A204.1 (cell line): ENCODE results near the gene RIF1.

ENCODE experiments used
- FAIRE-seq: peaks from 2 replicates; lab custom pipeline; 2012; peaks lifted over from hg19 to GRCh38; lab: Jason Lieb, UNC

RIF1 gene

DNA sequence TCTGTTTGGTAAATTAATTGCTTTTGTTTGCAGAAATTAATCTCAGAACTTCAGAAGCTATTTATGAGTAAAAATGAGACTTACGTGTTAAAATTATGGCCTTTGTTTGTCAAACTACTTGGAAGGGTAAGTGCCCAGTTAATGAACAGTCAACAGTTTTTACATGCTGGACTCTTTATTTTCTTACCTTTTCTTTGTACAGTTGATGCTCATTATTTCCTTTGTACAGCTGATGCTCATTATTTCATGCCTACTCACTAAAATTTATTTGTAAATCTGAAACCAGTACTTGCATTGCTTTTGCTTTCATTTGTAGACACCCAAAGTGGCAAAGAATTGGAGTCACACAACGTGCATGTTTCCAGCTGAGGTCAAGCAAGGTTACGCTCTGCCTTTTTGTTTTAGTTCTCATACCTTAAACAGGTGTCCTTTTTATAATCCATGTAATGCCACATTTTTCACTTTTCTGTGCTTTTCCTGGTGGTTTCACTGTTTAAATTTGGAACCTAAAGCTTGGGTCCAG, 13.3 kb downstream of the RIF1 start:
- FAIRE-seq: no peak

DNA sequence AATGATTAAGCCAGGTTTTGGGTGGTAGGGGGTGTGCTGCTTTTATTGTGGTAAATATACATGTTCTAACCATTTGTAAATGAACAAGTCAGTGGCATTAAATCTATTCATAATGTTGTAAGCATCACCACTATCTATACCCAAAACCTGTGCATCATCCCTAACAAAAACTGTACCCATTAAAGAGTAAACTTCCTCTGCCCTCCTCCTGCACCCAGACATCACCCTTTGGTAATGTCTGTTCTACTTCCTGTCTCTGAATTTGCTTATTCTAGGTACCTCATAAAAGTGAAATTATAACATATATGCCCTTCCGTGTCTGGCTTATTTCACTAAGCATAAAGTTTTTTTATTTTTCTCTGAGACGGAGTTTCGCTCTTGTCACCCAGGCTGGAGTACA, 14.1 kb downstream of the RIF1 start:
- FAIRE-seq: no peak

DNA sequence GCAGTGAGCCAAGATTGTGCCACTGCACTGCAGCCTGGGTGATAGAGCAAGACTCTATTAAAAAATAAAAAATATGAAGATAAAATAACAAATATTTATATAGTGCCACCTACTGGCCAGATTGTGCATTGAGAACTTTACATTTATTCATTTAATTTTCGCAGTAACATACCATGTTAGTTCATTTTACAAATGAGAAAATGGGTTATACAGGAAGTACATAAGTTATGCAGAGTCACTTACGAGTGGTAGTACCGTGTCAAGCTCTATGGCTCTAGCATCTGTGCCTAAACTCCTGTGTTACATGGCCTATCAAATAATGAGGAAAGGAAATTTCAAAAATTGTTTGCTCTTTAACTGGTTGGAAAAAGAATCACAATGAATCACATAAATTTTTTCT, 27.9 kb downstream of the RIF1 start:
- peak; percentile 89 for FAIRE-seq

DNA sequence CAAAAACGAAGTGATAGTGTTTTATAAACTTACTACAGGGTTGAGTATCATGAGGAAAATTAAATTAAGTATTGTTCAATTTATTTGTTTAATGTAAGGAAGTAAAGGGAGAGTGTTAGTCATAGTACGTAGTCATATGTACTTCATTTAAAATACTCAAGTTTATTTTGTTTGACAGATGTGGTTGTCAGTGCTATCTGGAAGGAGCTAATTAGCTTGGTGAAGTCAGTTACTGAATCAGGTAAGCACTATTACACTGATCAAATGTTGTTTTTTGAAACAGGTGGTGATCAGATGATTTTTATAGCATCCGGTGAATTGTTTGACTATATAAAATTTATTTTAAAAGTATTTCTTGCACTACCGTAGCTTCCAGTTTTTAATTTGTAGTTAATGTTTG, 28.8 kb downstream of the RIF1 start:
- no peak for FAIRE-seq

DNA sequence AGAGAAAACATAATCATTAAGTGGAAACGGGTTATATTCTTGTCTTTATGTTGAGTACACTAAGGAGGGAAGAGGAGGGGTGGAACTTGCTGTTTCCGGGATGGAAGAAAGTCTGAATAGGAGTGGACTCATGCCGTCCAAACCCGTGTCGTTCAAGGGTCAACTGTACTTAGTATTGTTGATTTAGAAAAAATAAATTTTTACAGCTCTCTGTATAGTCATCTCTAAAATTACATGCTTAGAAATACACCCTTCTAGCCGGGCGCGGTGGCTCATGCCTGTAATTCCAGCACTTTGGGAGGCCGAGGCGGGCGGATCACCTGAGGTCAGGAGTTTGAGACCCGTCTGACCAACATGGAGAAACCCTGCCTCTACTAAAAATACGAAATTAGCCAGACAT, 29.4 kb downstream of the RIF1 start:
- FAIRE-seq: no peak

DNA sequence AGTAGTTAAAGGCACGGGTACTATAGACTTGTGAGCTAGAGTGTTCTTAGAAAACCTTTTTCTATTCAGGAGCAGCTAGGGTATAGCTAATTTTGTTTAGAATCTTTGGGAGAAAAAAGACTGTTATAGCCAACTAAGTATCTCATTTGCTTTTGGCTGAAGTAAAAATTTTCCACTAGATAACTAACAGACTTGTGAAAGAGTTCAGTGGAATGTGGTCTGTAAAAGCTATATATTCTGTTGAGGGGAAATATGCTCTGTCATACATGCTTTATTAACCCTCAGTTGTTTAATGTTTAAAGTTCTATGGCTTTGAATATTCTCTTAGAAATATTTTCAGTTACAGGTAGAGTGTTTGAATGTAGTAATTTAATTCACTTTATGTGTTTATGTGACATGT, 49.7 kb downstream of the RIF1 start:
- no peak for FAIRE-seq

DNA sequence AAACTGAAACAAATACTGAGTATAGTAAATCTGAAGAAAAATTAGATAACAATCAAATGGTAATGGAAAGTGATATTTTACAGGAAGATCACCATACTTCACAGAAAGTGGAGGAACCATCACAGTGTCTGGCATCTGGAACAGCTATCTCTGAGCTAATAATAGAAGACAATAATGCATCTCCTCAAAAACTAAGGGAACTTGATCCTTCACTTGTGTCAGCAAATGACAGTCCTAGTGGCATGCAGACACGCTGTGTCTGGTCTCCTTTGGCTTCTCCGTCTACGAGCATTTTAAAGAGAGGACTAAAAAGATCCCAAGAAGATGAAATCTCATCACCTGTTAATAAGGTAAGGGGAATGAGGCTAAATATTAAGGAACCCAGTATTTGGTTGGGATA, 56.1 kb downstream of the RIF1 start:
- no peak for FAIRE-seq

DNA sequence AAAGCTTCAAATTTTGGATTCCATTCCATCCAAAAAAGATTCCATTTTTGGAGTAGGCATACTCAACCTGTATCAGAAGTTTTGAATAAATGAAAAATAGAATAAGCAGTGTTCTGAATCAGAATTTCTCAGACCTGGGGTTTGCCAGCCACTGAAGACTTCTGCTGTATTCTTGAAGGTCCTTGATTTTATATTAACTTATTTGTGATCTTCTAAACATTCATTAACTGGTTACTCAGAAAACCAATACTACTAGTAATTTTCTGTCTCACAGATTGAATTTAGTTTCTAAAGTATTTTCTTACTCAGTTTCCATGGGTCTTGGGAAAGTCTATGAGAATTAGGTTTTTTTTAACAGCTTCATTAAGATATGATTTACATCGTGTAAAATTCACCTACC, 60.9 kb downstream of the RIF1 start:
- FAIRE-seq: no peak

DNA sequence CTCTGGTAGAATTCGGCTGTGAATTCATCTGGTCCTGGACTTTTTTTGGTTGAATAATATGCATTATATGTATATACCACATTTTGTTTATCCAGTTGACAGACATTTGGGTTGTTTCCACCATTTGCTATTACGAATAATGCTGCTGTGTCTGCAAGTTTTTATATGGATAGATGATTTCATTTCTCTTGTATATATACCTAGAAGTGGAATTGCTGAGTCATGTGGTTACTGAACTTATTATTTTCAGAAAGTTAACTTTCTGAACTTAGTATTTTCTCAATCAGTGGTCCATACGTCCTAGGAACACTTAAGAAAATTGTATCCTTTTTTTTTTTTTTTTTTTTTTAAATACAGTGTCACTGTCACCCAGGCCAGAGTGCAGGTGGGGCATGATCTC, 63.3 kb downstream of the RIF1 start:
- FAIRE-seq: no peak

DNA sequence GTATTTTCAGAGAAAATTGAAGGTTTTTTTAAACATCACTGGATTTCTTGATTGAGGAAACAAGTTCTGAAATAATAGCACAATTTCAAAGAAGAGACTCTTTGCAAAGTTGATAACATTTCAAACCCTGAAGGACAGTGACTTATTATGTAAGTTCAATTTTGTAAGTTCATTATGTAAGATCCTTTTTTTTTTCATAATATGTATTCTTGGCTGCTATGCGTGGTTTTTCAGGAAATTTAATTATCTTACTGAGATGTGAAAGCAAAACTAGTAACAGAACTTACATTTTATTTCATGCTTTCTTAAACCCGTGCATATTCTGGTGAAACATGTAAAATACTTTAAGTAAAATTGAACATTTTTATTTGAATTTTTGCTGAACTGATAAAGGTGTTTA, 65.4 kb downstream of the RIF1 start:
- FAIRE-seq: peak; percentile 41

DNA sequence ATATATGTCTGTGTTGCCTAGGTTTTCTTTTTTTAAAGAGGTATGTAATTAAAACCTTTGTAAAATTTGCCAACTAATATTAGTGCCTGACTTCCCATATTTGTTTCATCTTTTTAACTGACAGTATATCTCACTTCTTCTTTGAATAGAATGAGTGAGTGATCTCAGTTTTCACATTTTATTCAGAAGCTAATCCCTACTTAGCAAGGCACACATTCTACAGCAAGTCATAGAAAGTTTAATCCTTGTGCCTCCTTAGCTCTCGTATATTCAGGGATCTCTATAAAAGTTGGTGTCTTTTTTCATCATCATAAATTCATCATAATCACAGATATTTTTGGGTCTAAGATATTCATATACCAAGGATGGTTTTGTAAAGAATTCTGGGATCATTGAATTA, 66.6 kb downstream of the RIF1 start:
- no peak for FAIRE-seq

DNA sequence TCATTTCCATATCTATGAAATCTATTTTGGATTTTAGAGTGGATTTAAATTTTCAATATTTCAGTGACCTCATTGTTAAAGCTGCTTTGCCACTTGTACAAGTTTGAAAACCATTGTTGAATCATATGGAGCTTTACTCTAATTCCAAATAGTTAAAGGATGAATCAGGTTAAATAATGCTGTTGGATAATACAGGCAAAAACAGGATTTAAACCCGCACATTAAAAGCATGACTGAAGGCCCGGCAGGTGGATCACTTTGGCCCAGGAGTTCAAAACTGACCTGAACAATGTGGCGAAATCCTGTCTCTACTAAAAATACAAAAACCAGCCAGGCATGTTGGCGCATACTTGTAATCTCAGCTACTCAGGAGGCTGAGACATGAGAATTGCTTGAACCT, 68.3 kb downstream of the RIF1 start:
- FAIRE-seq: no peak

DNA sequence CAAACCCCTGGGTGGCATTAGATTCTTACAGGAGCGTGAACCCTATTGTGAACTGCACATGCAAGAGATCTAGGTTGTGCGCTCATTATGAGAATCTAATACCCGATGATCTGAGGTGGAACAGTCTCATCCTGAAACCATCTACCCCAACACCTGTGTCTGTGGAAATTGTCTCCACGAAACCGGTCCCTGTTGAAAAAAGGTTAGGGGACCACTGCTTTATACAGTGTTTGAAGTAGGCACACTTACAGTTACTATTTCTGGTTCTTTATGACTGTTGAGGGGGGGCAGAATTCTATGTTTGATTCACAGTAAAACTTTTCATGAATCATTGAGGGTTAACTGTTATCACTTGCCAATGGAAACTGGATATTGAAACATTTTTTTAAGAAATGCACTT, 72.0 kb downstream of the RIF1 start:
- FAIRE-seq: no peak

DNA sequence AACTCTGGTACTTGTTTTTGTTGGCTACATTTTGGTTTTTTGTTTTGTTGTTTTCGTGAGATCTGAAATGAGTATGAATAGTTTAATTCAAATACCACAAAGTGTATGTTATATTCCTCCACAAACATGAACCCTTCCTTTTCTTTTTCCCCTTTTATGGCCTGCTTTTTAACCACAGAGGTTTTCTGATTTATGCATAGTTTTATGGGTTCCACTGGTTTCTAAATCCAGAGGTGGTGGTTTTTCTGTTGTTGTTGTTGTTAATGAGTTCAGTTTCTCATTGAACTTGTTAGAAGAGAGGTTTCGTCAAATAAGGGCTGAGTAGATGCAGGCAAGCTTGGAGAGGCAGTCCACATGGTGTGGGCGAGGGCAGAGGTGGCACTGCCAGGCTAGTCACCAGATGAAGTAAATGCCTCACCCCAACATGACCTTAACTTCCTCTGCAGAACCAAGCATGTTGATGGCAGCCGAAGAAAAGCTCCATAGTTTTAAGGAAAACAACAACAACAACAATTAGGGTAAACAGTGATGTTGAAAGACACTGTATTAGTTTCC, 72.5 kb downstream of the RIF1 start:
- FAIRE-seq: no peak

DNA sequence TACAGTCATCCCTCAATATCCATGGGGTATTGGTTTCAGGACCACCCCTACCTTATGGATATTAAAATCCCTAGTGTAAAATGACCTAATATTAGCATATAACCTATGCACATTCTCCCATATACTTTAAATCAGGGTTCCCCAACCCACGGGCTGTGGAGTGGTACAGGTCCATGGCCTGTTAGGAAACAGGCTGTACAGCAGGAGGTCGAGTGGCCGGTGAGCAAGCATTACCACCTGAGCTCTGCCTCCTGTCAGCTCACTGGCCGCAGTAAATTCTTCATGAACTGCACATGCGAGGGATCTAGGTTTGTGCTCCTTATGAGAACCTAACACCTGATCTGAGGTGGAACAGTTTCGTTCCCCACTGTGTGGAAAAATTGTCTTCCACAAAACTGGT, 73.8 kb downstream of the RIF1 start:
- no peak for FAIRE-seq

DNA sequence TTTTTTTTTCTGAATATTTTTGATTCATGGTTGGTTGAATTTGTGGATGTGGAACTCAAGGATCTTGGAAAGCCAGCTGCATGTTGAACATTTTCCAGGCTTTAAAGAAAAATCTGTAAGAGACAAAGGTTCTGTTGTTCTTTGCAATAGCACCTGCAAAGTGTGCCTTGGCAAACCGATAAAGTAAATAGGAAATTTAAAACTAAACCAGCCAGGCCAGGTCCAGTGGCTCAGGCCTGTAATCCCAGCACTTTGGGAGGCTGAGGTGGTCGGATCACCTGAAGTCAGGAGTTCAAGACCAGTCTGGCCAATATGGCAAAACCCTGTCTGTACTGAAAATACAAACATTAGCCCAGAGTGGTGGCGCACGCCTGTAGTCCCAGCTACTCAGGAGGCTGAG, 74.4 kb downstream of the RIF1 start:
- no peak for FAIRE-seq

DNA sequence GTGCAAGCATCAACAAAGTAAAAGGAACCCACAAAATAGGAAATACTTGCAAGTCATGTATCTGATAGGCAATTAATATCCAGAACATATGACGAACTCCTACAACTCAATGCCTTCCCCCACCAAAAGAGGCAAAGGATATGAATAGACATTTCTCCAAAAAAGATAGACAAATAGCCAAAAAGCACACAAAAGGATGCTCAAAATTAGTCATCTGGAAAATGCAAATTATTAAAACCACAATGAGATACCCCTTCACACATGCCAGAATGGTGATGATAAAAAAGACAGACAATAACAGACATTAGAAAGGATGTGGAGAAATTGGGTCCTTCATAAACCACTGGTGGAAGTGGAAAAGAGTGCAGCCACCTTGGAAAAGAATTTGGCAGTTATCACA, 76.4 kb downstream of the RIF1 start:
- no peak for FAIRE-seq

DNA sequence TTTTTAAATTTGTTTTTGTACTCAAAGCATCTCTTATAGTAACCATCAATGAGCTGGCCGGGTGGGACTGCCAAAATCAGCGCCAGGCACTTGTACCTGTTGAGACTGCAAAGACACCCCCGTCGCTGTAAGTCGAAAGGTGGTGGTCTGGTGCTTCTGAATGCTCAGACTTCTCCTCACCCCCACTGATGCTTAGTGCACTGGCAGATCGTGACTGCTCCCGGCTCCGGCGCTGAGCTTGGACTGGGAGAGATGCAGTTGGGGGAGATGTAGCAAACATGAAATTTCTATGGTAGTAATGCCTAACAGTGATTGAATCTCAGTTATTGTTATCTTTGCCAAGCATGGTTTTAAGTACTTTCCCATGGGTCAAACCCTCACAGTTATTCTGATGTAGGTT, 80.6 kb downstream of the RIF1 start:
- FAIRE-seq: no peak

DNA sequence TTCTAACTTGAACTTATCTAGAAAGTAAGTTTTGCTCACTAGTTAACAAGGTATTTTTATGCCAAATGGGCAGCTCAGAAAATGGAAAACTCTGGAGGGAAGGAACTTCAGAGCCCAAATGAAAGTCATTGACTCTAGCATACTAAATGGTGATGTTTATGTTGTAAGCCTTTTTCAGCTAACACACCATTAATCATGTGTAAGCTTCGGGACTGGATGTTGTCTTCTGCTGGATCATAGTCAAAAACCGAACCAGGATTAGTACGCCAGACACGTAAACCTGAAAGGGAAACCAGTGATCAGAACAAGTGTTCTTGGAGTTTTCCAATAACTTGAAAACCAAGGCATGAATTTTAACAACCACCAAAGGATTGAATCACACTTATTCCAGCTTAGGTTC, 81.8 kb downstream of the RIF1 start:
- FAIRE-seq: no peak

DNA sequence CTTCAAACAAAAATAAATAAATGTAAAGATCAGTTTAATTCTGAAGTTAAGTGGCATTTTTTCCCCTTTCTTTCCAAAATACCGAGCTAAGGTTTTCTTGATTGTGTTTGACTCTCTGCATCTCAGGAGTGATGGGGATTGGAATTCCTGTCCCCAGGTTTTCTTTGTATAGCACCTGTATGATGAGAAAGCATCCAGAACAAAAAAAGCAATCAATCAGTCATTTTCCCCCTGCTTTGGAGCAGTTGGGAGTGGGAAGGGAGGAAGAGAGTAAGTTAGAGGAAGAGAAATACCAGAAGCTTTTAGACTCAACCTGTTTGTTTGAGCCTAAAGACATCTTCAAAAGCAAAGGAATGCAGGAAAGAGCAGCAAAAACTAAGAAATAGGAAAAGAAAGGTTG, 88.5 kb downstream of the RIF1 start:
- no peak for FAIRE-seq

DNA sequence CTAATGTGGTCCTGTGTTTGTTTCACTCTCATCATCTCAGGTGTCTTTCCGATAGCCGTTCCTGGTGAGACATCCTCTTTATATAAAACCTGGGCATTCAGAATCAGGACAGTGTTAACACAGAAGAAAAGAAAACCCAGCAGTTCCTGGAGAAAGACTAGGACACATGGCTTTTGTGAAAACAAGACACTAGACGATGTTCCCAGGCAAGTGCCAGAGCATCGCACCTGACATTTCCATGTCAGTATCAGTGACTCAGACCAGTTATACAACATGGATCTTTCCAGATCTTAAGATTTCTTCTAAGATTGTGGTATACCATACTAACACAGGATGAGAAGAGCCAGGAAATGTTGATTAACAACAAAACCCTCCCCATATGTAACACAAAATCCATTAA, 96.5 kb downstream of the RIF1 start:
- no peak for FAIRE-seq

DNA sequence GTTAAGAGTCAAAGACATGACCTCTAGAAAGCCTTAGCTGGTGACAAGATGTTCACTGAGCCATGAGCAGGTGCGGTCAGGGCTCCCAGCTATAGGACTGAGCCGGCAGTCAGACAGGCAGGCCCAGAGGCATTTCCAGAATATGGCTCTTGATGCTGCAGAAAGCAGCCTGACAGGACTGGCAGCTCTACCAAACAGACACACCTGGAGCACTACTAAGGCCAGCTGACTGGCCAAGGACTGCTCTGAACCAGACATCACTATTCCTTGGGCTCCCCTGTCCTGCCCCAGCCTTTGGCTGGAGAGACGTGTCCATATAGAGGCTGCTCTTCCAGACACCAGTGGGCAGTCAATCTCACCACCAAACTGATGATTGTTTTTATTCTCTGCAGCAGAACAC, 98.8 kb downstream of the RIF1 start:
- FAIRE-seq: no peak

DNA sequence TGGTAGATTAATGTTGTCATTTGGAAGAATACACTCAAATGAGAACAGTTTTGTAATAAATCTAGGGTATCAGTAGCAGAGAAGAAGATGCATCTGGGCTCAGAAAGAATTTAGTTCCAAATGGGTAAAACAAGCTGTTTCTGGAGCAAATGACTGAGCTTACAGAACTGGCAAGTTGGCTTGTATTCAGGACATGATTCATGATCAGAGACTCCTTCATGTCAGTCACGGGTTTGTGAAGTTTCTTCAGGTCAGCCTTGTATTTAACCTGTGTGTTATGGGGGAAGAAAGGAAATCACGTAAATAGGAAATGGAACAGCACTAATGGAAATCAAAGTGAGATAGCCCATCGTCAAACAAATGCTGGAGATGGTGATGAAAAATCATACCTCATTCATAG, 109.1 kb downstream of the RIF1 start:
- no peak for FAIRE-seq

DNA sequence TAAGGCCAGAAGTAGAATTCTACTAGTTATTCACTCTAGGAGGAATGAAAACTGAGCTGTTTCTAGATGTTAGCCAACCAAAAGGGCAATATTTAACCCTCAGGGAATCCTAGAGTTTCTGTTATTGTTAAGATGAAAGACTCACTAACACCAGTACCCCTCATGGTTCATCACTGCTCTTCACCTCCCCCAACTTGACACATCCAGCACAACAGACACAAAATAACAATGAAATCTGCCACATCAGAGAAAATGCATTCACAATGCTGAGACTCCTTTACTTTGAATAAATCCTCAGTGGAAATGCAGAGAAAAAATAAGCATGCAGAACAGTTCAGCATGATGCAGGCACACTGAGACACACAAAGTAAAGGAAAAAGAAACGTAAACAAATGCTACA, 111.3 kb downstream of the RIF1 start:
- no peak for FAIRE-seq

DNA sequence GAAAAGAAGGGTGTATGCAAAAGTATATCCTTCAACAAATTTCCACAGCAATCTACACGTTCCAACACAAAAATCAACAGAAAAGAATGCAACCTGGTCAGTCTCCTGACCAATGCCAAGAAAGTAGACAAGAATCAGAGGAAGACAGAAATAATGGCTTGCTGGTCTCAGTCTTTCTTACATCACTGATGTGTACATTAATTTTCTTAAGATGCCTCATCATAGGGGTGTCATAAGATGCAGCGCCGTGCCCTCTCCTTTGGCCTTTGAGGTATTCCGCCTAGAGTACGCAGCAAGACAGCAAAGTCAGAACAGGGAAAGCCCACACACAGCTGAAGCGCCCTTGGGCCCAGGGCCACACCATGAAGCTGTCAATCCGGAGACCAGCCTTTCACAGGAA, 112.9 kb downstream of the RIF1 start:
- FAIRE-seq: no peak
